ENCODE data around the gene INHA.

INHA gene

GRCh38 chr2:219559156-219559915 is 12.8 kb upstream of the INHA start:
- no peak overlapping the region for H3K18ac ChIP-seq (ENCODE audit: low read depth in 1 of 2, low read length in 2 of 2)
- no peak overlapping the region for H3K9ac ChIP-seq (ENCODE audit: low read length)
- peaks cover 24% of the 10 kb centered on the region for H3K4me1 ChIP-seq (ENCODE audit: control insufficient read depth, insufficient read depth, low read depth, low read length)
- H3K4me2 ChIP-seq (ENCODE audit: low read length, poor library complexity, severe bottlenecking), result no peak overlapping the region
- peaks cover 0 to 6% of the 10 kb centered on the region in 2 experiments for H3K27me3 ChIP-seq (ENCODE audit: control insufficient read depth in 1 of 2, insufficient read depth in 1 of 2, low read length in 2 of 2)
- H2BK120ac ChIP-seq (ENCODE audit: low read depth, low read length), result no peak overlapping the region
- 90% methylated on average over 18 of the region's 20 CpGs for WGBS
- no peak overlapping the region for H3K23ac ChIP-seq (ENCODE audit: low read length in 2 of 2)
- H4K8ac ChIP-seq (ENCODE audit: low read length), result no peak overlapping the region
- H3K27ac ChIP-seq (ENCODE audit: low read length, poor library complexity, severe bottlenecking), result no peak overlapping the region
- H3K79me1 ChIP-seq (replicated peaks; ENCODE audit: low read length, poor library complexity, severe bottlenecking), result no peaks in the 10 kb centered on the region
- no peak overlapping the region for H2BK5ac ChIP-seq (ENCODE audit: low read depth, low read length, poor library complexity, severe bottlenecking)
- peaks cover 14 to 19% of the 10 kb centered on the region in 2 experiments for H3K36me3 ChIP-seq (ENCODE audit: control insufficient read depth in 1 of 2, insufficient read depth in 2 of 2, low read depth in 1 of 2, low read length in 2 of 2)
- DNase-seq, result no peak
- no peak overlapping the region for H2BK15ac ChIP-seq (ENCODE audit: low read depth, poor library complexity, severe bottlenecking)
- no peak overlapping the region for H2AFZ ChIP-seq (ENCODE audit: low read depth, low read length)
- H3K4me3 ChIP-seq (ENCODE audit: insufficient read depth in 1 of 2, low read depth in 1 of 2, low read length in 2 of 2), result no peak overlapping the region
- H4K91ac ChIP-seq (ENCODE audit: low read length), result no peak overlapping the region
- H3K14ac ChIP-seq (ENCODE audit: low read length in 2 of 2), result no peak overlapping the region
- H2BK12ac ChIP-seq (ENCODE audit: low read length in 2 of 2), result no peak overlapping the region
- no peaks in the 10 kb centered on the region for H3K9me3 ChIP-seq (ENCODE audit: control insufficient read depth, low read length)
- H3K4ac ChIP-seq (ENCODE audit: low read depth in 1 of 2, low read length in 2 of 2), result no peak overlapping the region
- H2AK5ac ChIP-seq (ENCODE audit: low read length, severe bottlenecking), result peak overlapping the region; percentile 7

GRCh38 chr2:219560037-219560892 is 11.8 kb upstream of the INHA start:
- Histone ChIP-seq H3K9ac (ENCODE audit: low read length) (peak overlapping the region; percentile 8), H3K4me3 (ENCODE audit: insufficient read depth in 1 of 2, low read depth in 1 of 2, low read length in 2 of 2) (no peak overlapping the region), H2BK15ac (ENCODE audit: low read depth, poor library complexity, severe bottlenecking) (no peak overlapping the region), H3K36me3 (ENCODE audit: control insufficient read depth in 1 of 2, insufficient read depth in 2 of 2, low read depth in 1 of 2, low read length in 2 of 2) (peaks cover 14 to 26% of the 10 kb centered on the region in 2 experiments), H4K8ac (ENCODE audit: low read length) (no peak overlapping the region), H2BK5ac (ENCODE audit: low read depth, low read length, poor library complexity, severe bottlenecking) (no peak overlapping the region), H3K4me2 (ENCODE audit: low read length, poor library complexity, severe bottlenecking) (no peak overlapping the region), H3K27me3 (ENCODE audit: control insufficient read depth in 1 of 2, insufficient read depth in 1 of 2, low read length in 2 of 2) (peaks cover 0 to 6% of the 10 kb centered on the region in 2 experiments), H3K79me1 (replicated peaks; ENCODE audit: low read length, poor library complexity, severe bottlenecking) (no peaks in the 10 kb centered on the region), H2AFZ (ENCODE audit: low read depth, low read length) (no peak overlapping the region), H2BK12ac (ENCODE audit: low read length in 2 of 2) (no peak overlapping the region), H3K14ac (ENCODE audit: low read length in 2 of 2) (no peak overlapping the region), H2BK120ac (ENCODE audit: low read depth, low read length) (no peak overlapping the region), H3K27ac (ENCODE audit: low read length, poor library complexity, severe bottlenecking) (no peak overlapping the region), H3K4me1 (ENCODE audit: control insufficient read depth, insufficient read depth, low read depth, low read length) (peaks cover 24% of the 10 kb centered on the region), H3K18ac (ENCODE audit: low read depth in 1 of 2, low read length in 2 of 2) (no peak overlapping the region), H3K9me3 (ENCODE audit: control insufficient read depth, low read length) (no peaks in the 10 kb centered on the region), H3K23ac (ENCODE audit: low read length in 2 of 2) (no peak overlapping the region), H4K91ac (ENCODE audit: low read length) (no peak overlapping the region), H2AK5ac (ENCODE audit: low read length, severe bottlenecking) (no peak overlapping the region), H3K4ac (ENCODE audit: low read depth in 1 of 2, low read length in 2 of 2) (no peak overlapping the region)
- no peak for DNase-seq
- WGBS, result 70% methylated on average over 5 of the region's 8 CpGs

- Histone ChIP-seq H4K91ac (ENCODE audit: low read length) (no peak overlapping the region), H2AFZ (ENCODE audit: low read depth, low read length) (no peak overlapping the region), H3K4me1 (ENCODE audit: control insufficient read depth, insufficient read depth, low read depth, low read length) (peaks cover 24% of the 10 kb centered on the region), H4K8ac (ENCODE audit: low read length) (no peak overlapping the region), H2BK15ac (ENCODE audit: low read depth, poor library complexity, severe bottlenecking) (no peak overlapping the region), H3K9ac (ENCODE audit: low read length) (no peak overlapping the region), H3K4me2 (ENCODE audit: low read length, poor library complexity, severe bottlenecking) (no peak overlapping the region), H3K79me1 (replicated peaks; ENCODE audit: low read length, poor library complexity, severe bottlenecking) (no peaks in the 10 kb centered on the region), H3K4ac (ENCODE audit: low read depth in 1 of 2, low read length in 2 of 2) (no peak overlapping the region), H3K27ac (ENCODE audit: low read length, poor library complexity, severe bottlenecking) (no peak overlapping the region), H3K27me3 (ENCODE audit: control insufficient read depth in 1 of 2, insufficient read depth in 1 of 2, low read length in 2 of 2) (peaks cover 0 to 6% of the 10 kb centered on the region in 2 experiments), H2BK120ac (ENCODE audit: low read depth, low read length) (no peak overlapping the region), H3K23ac (ENCODE audit: low read length in 2 of 2) (no peak overlapping the region), H2BK12ac (ENCODE audit: low read length in 2 of 2) (no peak overlapping the region), H3K18ac (ENCODE audit: low read depth in 1 of 2, low read length in 2 of 2) (no peak overlapping the region), H3K4me3 (ENCODE audit: insufficient read depth in 1 of 2, low read depth in 1 of 2, low read length in 2 of 2) (no peak overlapping the region), H3K14ac (ENCODE audit: low read length in 2 of 2) (no peak overlapping the region), H2BK5ac (ENCODE audit: low read depth, low read length, poor library complexity, severe bottlenecking) (no peak overlapping the region), H2AK5ac (ENCODE audit: low read length, severe bottlenecking) (no peak overlapping the region), H3K9me3 (ENCODE audit: control insufficient read depth, low read length) (no peaks in the 10 kb centered on the region), H3K36me3 (ENCODE audit: control insufficient read depth in 1 of 2, insufficient read depth in 2 of 2, low read depth in 1 of 2, low read length in 2 of 2) (peaks cover 14 to 30% of the 10 kb centered on the region in 2 experiments)
- DNase-seq, result no peak
- 88% methylated on average over 3 of the region's 3 CpGs for WGBS
These were observed 11.3 kb upstream of the INHA start for GRCh38 chr2:219560893-219561178.
